Loucy (cell line): ENCODE data around the gene MTHFD1.

Experiments used
- H2AFZ ChIP-seq: fragments of 200-600 bp; sonication (generic); 2 replicates; pipeline ENCODE4 v1.6.0; 2016; ENCODE audit warnings: antibody characterized with exemption, mild to moderate bottlenecking, low read length, moderate library complexity
- H3F3A ChIP-seq: fragments of 200-600 bp; 2 replicates; pipeline ENCODE4 v1.6.0; 2016; ENCODE audit warnings: antibody characterized with exemption, low read depth, mild to moderate bottlenecking
- H3K27me3 ChIP-seq: fragments of 200-600 bp; sonication (generic); 2 replicates; pipeline ENCODE4 v1.6.1; 2014; ENCODE audit warnings: low read length, mild to moderate bottlenecking; ENCODE audit not compliant: insufficient read depth, poor library complexity, severe bottlenecking
- H3K36me3 ChIP-seq: fragments of 200-600 bp; sonication (generic); 2 replicates; pipeline ENCODE4 v1.6.1; 2016; ENCODE audit warnings: low read length; ENCODE audit not compliant: insufficient read depth
- H3K4me1 ChIP-seq: fragments of 200-600 bp; sonication (generic); 2 replicates; pipeline ENCODE4 v1.5.1; 2014; ENCODE audit warnings: low read length, mild to moderate bottlenecking; ENCODE audit not compliant: insufficient read depth, poor library complexity, severe bottlenecking
- H3K4me2 ChIP-seq: fragments of 200-600 bp; sonication (generic); 2 replicates; pipeline ENCODE4 v1.6.0; 2014; ENCODE audit warnings: antibody characterized with exemption, low read length, low read depth, mild to moderate bottlenecking; ENCODE audit not compliant: poor library complexity, severe bottlenecking
- H3K4me3 ChIP-seq: fragments of 200-600 bp; sonication (generic); 2 replicates; pipeline ENCODE4 v1.5.1; 2014; ENCODE audit warnings: low read length, mild to moderate bottlenecking, mixed read lengths; ENCODE audit not compliant: poor library complexity, severe bottlenecking
- H3K79me2 ChIP-seq: fragments of 200-600 bp; sonication (generic); 2 replicates; pipeline ENCODE4 v1.6.1; 2014; ENCODE audit warnings: low read length; ENCODE audit not compliant: insufficient read depth
- H3K9ac ChIP-seq: fragments of 200-600 bp; sonication (generic); 2 replicates; pipeline ENCODE4 v1.6.0; 2014; ENCODE audit warnings: mild to moderate bottlenecking, low read depth, low read length, moderate library complexity; ENCODE audit not compliant: poor library complexity, severe bottlenecking
- H3K9me2 ChIP-seq: fragments of 200-600 bp; sonication (generic); replicated peaks from 2 replicates; pipeline ENCODE4 v1.6.1; 2016; ENCODE audit warnings: low read depth, low read length, mixed read lengths
- H3K9me3 ChIP-seq: fragments of 200-600 bp; sonication (generic); 2 replicates; pipeline ENCODE4 v1.6.1; 2014; ENCODE audit warnings: mild to moderate bottlenecking, antibody characterized with exemption, low read length, low read depth; ENCODE audit not compliant: insufficient read depth
- H4K20me1 ChIP-seq: fragments of 200-600 bp; sonication (generic); 2 replicates; pipeline ENCODE4 v1.6.0; 2014; ENCODE audit warnings: antibody characterized with exemption, low read length, mild to moderate bottlenecking; ENCODE audit not compliant: insufficient read depth, poor library complexity, severe bottlenecking
- CTCF ChIP-seq: fragments of 200-600 bp; sonication (generic); conservative IDR thresholded peaks from 2 replicates; pipeline ENCODE4 v1.5.1; 2014; ENCODE audit warnings: mild to moderate bottlenecking, antibody characterized with exemption, low read length
- EZH2phosphoT487 ChIP-seq: fragments of 200-600 bp; IDR thresholded peaks from 2 replicates; pipeline ENCODE4 v1.6.1; 2018; ENCODE audit warnings: antibody characterized with exemption, mild to moderate bottlenecking, moderate library complexity, borderline replicate concordance

The MTHFD1 gene

GRCh38 chr14:64409126-64409920 lies 21.2 kb downstream of the MTHFD1 start:
- H3K9ac ChIP-seq = no peak overlapping the region
- no peaks in the 10 kb centered on the region for H4K20me1 ChIP-seq
- peaks cover 36% of the 10 kb centered on the region; the same call in 1 of the 2 replicates for H3K36me3 ChIP-seq
- H3F3A ChIP-seq = no peaks in the 10 kb centered on the region
- TF ChIP-seq CTCF = no peak
- TF ChIP-seq EZH2phosphoT487 = no peak
- H3K4me3 ChIP-seq = no peak overlapping the region
- H3K9me3 ChIP-seq = no peaks in the 10 kb centered on the region
- H3K9me2 ChIP-seq = no peaks in the 10 kb centered on the region
- peaks cover 7% of the 10 kb centered on the region for H3K4me1 ChIP-seq
- H3K27me3 ChIP-seq = no peaks in the 10 kb centered on the region
- no peak overlapping the region for H2AFZ ChIP-seq
- H3K79me2 ChIP-seq = peaks cover 24% of the 10 kb centered on the region
- no peak overlapping the region for H3K4me2 ChIP-seq

- no peak overlapping the region for H3K4me3 ChIP-seq
- H3K9ac ChIP-seq = no peak overlapping the region
- H3K4me1 ChIP-seq = peaks cover 7% of the 10 kb centered on the region
- H3K36me3 ChIP-seq = peaks cover 33% of the 10 kb centered on the region; the same call in 1 of the 2 replicates
- TF ChIP-seq CTCF (no peak), EZH2phosphoT487 (no peak)
- no peaks in the 10 kb centered on the region for H3K9me2 ChIP-seq
- H3K9me3 ChIP-seq = no peaks in the 10 kb centered on the region
- H4K20me1 ChIP-seq = no peaks in the 10 kb centered on the region
- no peak overlapping the region for H2AFZ ChIP-seq
- H3K4me2 ChIP-seq = no peak overlapping the region
- no peaks in the 10 kb centered on the region for H3K27me3 ChIP-seq
- H3K79me2 ChIP-seq = peaks cover 18% of the 10 kb centered on the region
- H3F3A ChIP-seq = no peaks in the 10 kb centered on the region
Measured at GRCh38 chr14:64410084-64410774, 22.1 kb downstream of the MTHFD1 start.

GRCh38 chr14:64411001-64411400 lies 22.8 kb downstream of the MTHFD1 start:
- TF ChIP-seq CTCF (no peak), EZH2phosphoT487 (no peak)

More at GRCh38 chr14:64411001-64411400, 22.8 kb downstream of the MTHFD1 start:
- Histone ChIP-seq H3K4me3 (no peak overlapping the region), H3F3A (no peaks in the 10 kb centered on the region), H3K27me3 (no peaks in the 10 kb centered on the region), H3K9me2 (no peaks in the 10 kb centered on the region), H3K9ac (no peak overlapping the region), H3K9me3 (no peaks in the 10 kb centered on the region), H3K36me3 (peaks cover 36% of the 10 kb centered on the region; the same call in 1 of the 2 replicates), H3K79me2 (peaks cover 14% of the 10 kb centered on the region), H2AFZ (no peak overlapping the region), H3K4me1 (peaks cover 7% of the 10 kb centered on the region), H3K4me2 (no peak overlapping the region), H4K20me1 (no peaks in the 10 kb centered on the region)
